SU-DHL-6 (cell line): Measurements from ENCODE around the gene STKLD1.

Source experiments
- CTCF ChIP-seq: fragments of 200-600 bp; sonication (generic); IDR thresholded peaks from one replicate; pipeline ENCODE4 v1.5.1; 2017; ENCODE audit warnings: antibody characterized with exemption, mild to moderate bottlenecking, low read length, moderate library complexity; ENCODE audit not compliant: insufficient read depth, poor library complexity, severe bottlenecking
- EZH2phosphoT487 ChIP-seq: fragments of 200-600 bp; sonication (generic), shearing (Covaris generic); conservative IDR thresholded peaks from 2 replicates; pipeline ENCODE4 v1.6.1; 2018; ENCODE audit warnings: mild to moderate bottlenecking, antibody characterized with exemption, low read length, moderate library complexity, mixed read lengths

GRCh38 chr9:133360400-133361393, 15.5 kb upstream of the STKLD1 start:
- no peak for TF ChIP-seq CTCF
- no peak for TF ChIP-seq EZH2phosphoT487
